IMR-90 (cell line): ENCODE measurements around the gene CSTF2T. TPM values are rescaled to one million over a fixed set of nuclear protein-coding genes. Genes with fewer than 3 reads are reported as not detected.

ENCODE experiments used
- ATAC-seq: fragments of 200-7000 bp; cut with Tn5 transposase; 2 replicates; pipeline ENCODE4 v1.9.1; 2020; ENCODE audit warnings: low read depth, mild to moderate bottlenecking, moderate library complexity
- BruUV-seq: library from RNA; stranded (reverse); fragments of 400-500 nt; replicated peaks from 2 replicates; lab custom pipeline; 2021; lab: Mats Ljungman, UMichigan
- CTCF ChIA-PET: fragments of 300-600 bp; formaldehyde crosslinking; extraction: SDS; loops from one replicate; lab custom pipeline; 2021; ENCODE audit warnings: antibody characterized with exemption; lab: Yijun Ruan, JAX
- POLR2A ChIA-PET: fragments of 300-600 bp; sonication (Branson Sonifier 250); formaldehyde crosslinking; loops from one replicate; lab custom pipeline; 2022; ENCODE audit warnings: antibody characterized with exemption; ENCODE audit not compliant: unreplicated experiment; lab: Charles Lee
- DNase-seq: peaks from one replicate; pipeline ENCODE4 v3.0.0; 2013
- H2AFZ ChIP-seq: replicated peaks from 2 replicates; pipeline ENCODE3; 2013; ENCODE audit warnings: low read length, mild to moderate bottlenecking; ENCODE audit not compliant: poor library complexity
- H2AK5ac ChIP-seq: 2 replicates; pipeline ENCODE4 v1.6.1; 2013; ENCODE audit warnings: low read depth, low read length, inconsistent platforms
- H2AK9ac ChIP-seq: replicated peaks from 2 replicates; pipeline ENCODE3; 2013; ENCODE audit warnings: mild to moderate bottlenecking, low read depth, low read length, moderate library complexity; ENCODE audit not compliant: poor library complexity
- H2BK120ac ChIP-seq: 2 replicates; pipeline ENCODE4 v1.6.1; 2013; ENCODE audit warnings: low read depth, low read length, inconsistent platforms
- H2BK15ac ChIP-seq: 3 replicates; pipeline ENCODE4 v1.6.1; 2013; ENCODE audit warnings: low read depth, low read length, inconsistent platforms
- H2BK20ac ChIP-seq: 2 replicates; pipeline ENCODE4 v1.6.1; 2013; ENCODE audit warnings: low read depth, mild to moderate bottlenecking, inconsistent platforms, low read length, moderate library complexity
- H2BK5ac ChIP-seq: 2 replicates; pipeline ENCODE4 v1.6.1; 2013; ENCODE audit warnings: mild to moderate bottlenecking, low read depth, low read length, inconsistent platforms; ENCODE audit not compliant: poor library complexity, severe bottlenecking
- H3K14ac ChIP-seq: replicated peaks from 2 replicates; pipeline ENCODE4 v1.6.1; 2013; ENCODE audit warnings: low read depth, low read length, inconsistent platforms
- H3K18ac ChIP-seq: 2 replicates; pipeline ENCODE4 v1.6.1; 2013; ENCODE audit warnings: low read depth, low read length, control low read depth
- H3K23ac ChIP-seq: 2 replicates; pipeline ENCODE4 v1.6.1; 2013; ENCODE audit warnings: low read depth, low read length, inconsistent platforms
- H3K27ac ChIP-seq: 2 replicates; pipeline ENCODE4 v1.5.1; 2013; ENCODE audit warnings: mild to moderate bottlenecking, control low read depth, low read length; ENCODE audit not compliant: insufficient read depth
- H3K27me3 ChIP-seq: 2 replicates; pipeline ENCODE4 v1.6.1; 2013; ENCODE audit warnings: low read length; ENCODE audit not compliant: control insufficient read depth, insufficient read depth
- H3K36me3 ChIP-seq: 2 replicates; pipeline ENCODE4 v1.6.1; 2013; ENCODE audit warnings: low read length, mixed read lengths; ENCODE audit not compliant: control insufficient read depth, insufficient read depth
- H3K4ac ChIP-seq: 2 replicates; pipeline ENCODE4 v1.6.1; 2013; ENCODE audit warnings: low read depth, low read length, inconsistent platforms
- H3K4me1 ChIP-seq: 2 replicates; pipeline ENCODE4 v1.6.1; 2013; ENCODE audit warnings: low read length, mixed read lengths; ENCODE audit not compliant: control insufficient read depth, insufficient read depth
- H3K4me2 ChIP-seq: 2 replicates; pipeline ENCODE4 v1.6.1; 2013; ENCODE audit warnings: low read depth, mild to moderate bottlenecking, control low read depth, low read length, moderate library complexity
- H3K4me3 ChIP-seq: 2 replicates; pipeline ENCODE4 v1.5.1; 2013; ENCODE audit warnings: low read depth, mild to moderate bottlenecking, control low read depth, low read length, moderate library complexity; ENCODE audit not compliant: insufficient read depth
- H3K56ac ChIP-seq: 2 replicates; pipeline ENCODE4 v1.6.1; 2013; ENCODE audit warnings: low read length, inconsistent platforms; ENCODE audit not compliant: insufficient read depth; ENCODE audit errors: extremely low read depth
- H3K79me1 ChIP-seq, 2 experiments: 2 replicates each; pipeline ENCODE4 v1.6.1; 2013; ENCODE audit warnings: low read length in 2 of 2, inconsistent platforms in 1 of 2, low read depth in 1 of 2
- H3K9ac ChIP-seq: 2 replicates; pipeline ENCODE4 v1.6.1; 2013; ENCODE audit warnings: low read depth, low read length, control low read depth
- H3K9me1 ChIP-seq: 2 replicates; pipeline ENCODE4 v1.6.1; 2013; ENCODE audit warnings: low read length, inconsistent platforms; ENCODE audit not compliant: insufficient read depth
- H3K9me3 ChIP-seq: 2 replicates; pipeline ENCODE4 v1.6.1; 2013; ENCODE audit warnings: low read length; ENCODE audit not compliant: control insufficient read depth, insufficient read depth
- H4K20me1 ChIP-seq: 2 replicates; pipeline ENCODE4 v1.6.1; 2013; ENCODE audit warnings: low read length, inconsistent platforms; ENCODE audit not compliant: insufficient read depth
- H4K5ac ChIP-seq: 2 replicates; pipeline ENCODE4 v1.6.1; 2013; ENCODE audit warnings: mild to moderate bottlenecking, low read depth, low read length, control low read depth
- H4K8ac ChIP-seq, 2 experiments: 2 replicates each; pipeline ENCODE4 v1.6.1; 2013; ENCODE audit warnings: low read depth in 2 of 2, low read length in 2 of 2, control low read depth in 1 of 2, inconsistent platforms in 1 of 2
- H4K91ac ChIP-seq: 2 replicates; pipeline ENCODE4 v1.6.1; 2013; ENCODE audit warnings: low read depth, low read length, inconsistent platforms; ENCODE audit not compliant: insufficient read depth
- CTCF ChIP-seq: conservative IDR thresholded peaks from 2 replicates; pipeline ENCODE4 v1.5.1; 2012; ENCODE audit warnings: mild to moderate bottlenecking, low read depth, low read length, improper control_type of control experiment
- MAZ ChIP-seq: IDR thresholded peaks from 2 replicates; pipeline ENCODE4 v1.6.1; 2012; ENCODE audit warnings: low read depth, mild to moderate bottlenecking, low read length, improper control_type of control experiment, moderate library complexity, borderline replicate concordance
- RAD21 ChIP-seq: IDR thresholded peaks from 2 replicates; pipeline ENCODE4 v1.6.1; 2012; ENCODE audit warnings: low read length, improper control_type of control experiment
- SMC3 ChIP-seq: fragments of 150-350 bp; IDR thresholded peaks from 2 replicates; pipeline ENCODE4 v1.6.1; 2016; ENCODE audit warnings: low read depth, mild to moderate bottlenecking, antibody characterized with exemption, low read length, moderate library complexity
- WGBS, 2 experiments: methylation state at CpG; one replicate each; pipeline versions ENCODE4 v1.1.5 to v1.1.7; 2013; ENCODE audit warnings: missing lambda C conversion rate in 2 of 2; ENCODE audit not compliant: insufficient read length in 1 of 2; ENCODE audit errors: extremely low coverage in 2 of 2; 5-methylcytosine and 5-hydroxymethylcytosine counted together
- dilution Hi-C: fragments of 300-500 bp; cut with HindIII; formaldehyde crosslinking; loops from one replicate; pipeline ENCODE4 v1.14.3; 2018; ENCODE audit warnings: low sequenced_read_pairs; ENCODE audit not compliant: unreplicated experiment
- in situ Hi-C: fragments of 300-500 bp; cut with MboI; formaldehyde crosslinking; loops from 3 replicates; pipeline ENCODE4 v1.14.3; 2019; ENCODE audit warnings: low sequenced_read_pairs, inconsistent platforms, mixed read lengths
- intact Hi-C: fragments of 100-400 bp; cut with micrococcal nuclease; formaldehyde crosslinking; loops from 2 replicates; pipeline ENCODE4 v1.10.0; 2022
- polyA plus RNA-seq, 3 experiments: library from polyadenylated mRNA; depleted of rRNA; stranded (reverse); fragments of >200 nt; gene quantifications; 2 replicates each; pipeline ENCODE4 v1.2.3, GENCODE V29; 2012; ENCODE audit warnings: low replicate concordance in 1 of 3
- total RNA-seq: library from RNA; depleted of rRNA; stranded (reverse); fragments of >200 nt; gene quantifications from 2 replicates; pipeline ENCODE4 v1.2.3, GENCODE V29; 2012

The CSTF2T gene
- total and polyA plus RNA-seq, 2 of the 4 experiments (the other 2 are of a cell fraction), result 7.2 to 18.6 TPM

GRCh38 chr10:51708609-51709008, 9.2 kb upstream of the CSTF2T start:
- H3K27me3 ChIP-seq, result no peaks in the 10 kb centered on the region
- in situ Hi-C loops, result no loop called here

More at GRCh38 chr10:51708609-51709008, 9.2 kb upstream of the CSTF2T start:
- no peak overlapping the region for H2BK20ac ChIP-seq
- no peak overlapping the region for H2BK120ac ChIP-seq
- no peaks in the 10 kb centered on the region for H4K20me1 ChIP-seq
- intact Hi-C loops, result no loop called here
- no peak overlapping the region for H2BK15ac ChIP-seq
- ATAC-seq (no peak), DNase-seq (no peak)
- ChIA-PET POLR2A (no interaction called here), CTCF (no interaction called here)
- H3K14ac ChIP-seq, result no peak overlapping the region
- no peak overlapping the region for H4K5ac ChIP-seq
- H2AFZ ChIP-seq, result no peak overlapping the region
- no peak overlapping the region for H2AK9ac ChIP-seq
- no peak overlapping the region for H3K9ac ChIP-seq
- no peak overlapping the region for H3K27ac ChIP-seq
- no peak overlapping the region for H2AK5ac ChIP-seq
- no peak overlapping the region for H3K18ac ChIP-seq
- dilution Hi-C loops, result no loop called here
- no peak overlapping the region for H3K4me3 ChIP-seq
- H3K23ac ChIP-seq, result no peak overlapping the region
- no peaks in the 10 kb centered on the region for H3K9me3 ChIP-seq
- H4K8ac ChIP-seq, result no peak overlapping the region
- no peaks in the 10 kb centered on the region for H3K4me1 ChIP-seq
- no CpG with 5 or more reads among the region's 2 CpGs for WGBS, 2 experiments
- no peaks in the 10 kb centered on the region for H3K36me3 ChIP-seq
- H2BK5ac ChIP-seq, result no peak overlapping the region
- BruUV-seq, result no TSS peak
- TF ChIP-seq SMC3, result no peak
- no peak for TF ChIP-seq MAZ
- TF ChIP-seq RAD21, result no peak
- TF ChIP-seq CTCF, result no peak
- H3K4ac ChIP-seq, result no peak overlapping the region
- H3K79me1 ChIP-seq, result 0 out of 4 replicates have a peak, but pooled peaks cover 0 to 3% of the 10 kb centered on the region in 2 experiments
- no peak overlapping the region for H3K4me2 ChIP-seq
- H4K91ac ChIP-seq, result no peak overlapping the region
- no peak overlapping the region for H3K56ac ChIP-seq
- no peaks in the 10 kb centered on the region for H3K9me1 ChIP-seq
